A172 (cell line): ENCODE data around the gene CEP104. TPM values are rescaled to one million over a fixed set of nuclear protein-coding genes. Genes with fewer than 3 reads are reported as not detected.

Experiments used
- DNase-seq: peaks from one replicate; pipeline ENCODE4 v3.0.0-alpha.2; 2015; ENCODE audit warnings: low spot score
- total RNA-seq: library from RNA; depleted of rRNA; stranded (reverse); fragments of >200 nt; shearing (Covaris generic); gene quantifications from 2 replicates; pipeline ENCODE4 v1.2.3, GENCODE V29; 2014

The CEP104 gene
- total RNA-seq, 1 experiment from 2014 or later, result 20.7 TPM

DNA sequence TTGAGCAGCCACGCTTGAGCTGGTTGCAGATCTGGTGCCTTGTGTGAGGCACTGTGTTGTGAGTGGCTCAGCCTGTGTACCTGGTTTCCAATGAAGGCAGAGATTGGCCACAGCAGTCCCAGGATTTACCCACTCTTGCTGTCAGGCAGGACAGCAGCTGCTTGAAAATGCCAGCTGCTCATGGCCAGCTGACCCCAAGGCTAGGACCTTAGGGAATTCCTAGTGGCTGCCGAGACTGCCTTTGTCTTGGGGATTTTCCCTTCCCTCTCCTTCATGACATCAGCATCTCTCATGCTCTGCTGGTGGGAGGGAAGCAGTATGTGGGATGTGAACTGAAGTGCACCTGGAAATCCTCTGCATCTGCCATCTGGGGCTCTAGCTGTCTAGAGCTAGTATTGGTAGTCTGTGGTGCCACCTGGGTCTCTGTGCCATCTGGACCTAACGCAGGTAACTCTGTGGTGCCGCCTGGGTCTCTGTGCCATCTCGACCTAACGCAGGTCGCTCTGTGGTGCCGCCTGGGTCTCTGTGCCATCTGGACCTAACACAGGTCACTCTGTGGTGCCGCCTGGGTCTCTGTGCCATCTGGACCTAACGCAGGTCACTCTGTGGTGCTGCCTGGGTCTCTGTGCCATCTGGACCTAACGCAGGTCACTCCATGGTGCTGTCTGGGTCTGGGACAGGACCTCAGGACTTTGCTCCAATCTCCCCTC lies 56.9 kb downstream of the CEP104 start:
- DNase-seq, result no peak

GRCh38 chr1:3796215-3797061 lies 60.6 kb downstream of the CEP104 start, which contains the start of gene LRRC47:
LRRC47 (minus strand) TSS chr1:3796498; CDS start chr1:3796476, 22 bp downstream.
- DNase-seq, result peak; percentile 76

- no peak for DNase-seq
Measured at GRCh38 chr1:3795453-3796214, 61.4 kb downstream of the CEP104 start.

DNA sequence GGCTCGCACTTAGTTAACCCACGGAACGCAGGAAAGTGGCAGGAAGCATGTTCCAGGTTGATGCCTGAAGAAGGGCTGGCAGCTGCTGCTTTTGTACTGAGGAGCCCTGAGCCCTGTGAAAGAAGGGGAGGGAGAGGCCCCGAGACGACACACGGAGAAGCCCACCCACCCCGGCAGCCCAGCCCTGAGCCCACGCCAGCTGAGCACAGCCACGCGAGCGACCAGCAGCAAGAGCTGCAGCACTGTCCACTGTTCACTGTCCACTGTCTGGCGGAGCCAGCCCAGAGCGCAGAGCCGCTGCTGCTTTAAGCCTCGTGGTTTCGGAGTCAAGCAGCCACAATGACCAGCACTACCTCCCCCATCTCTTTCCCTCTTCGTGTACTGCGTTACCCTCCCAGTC lies 66.1 kb downstream of the CEP104 start:
- DNase-seq, result no peak

DNA sequence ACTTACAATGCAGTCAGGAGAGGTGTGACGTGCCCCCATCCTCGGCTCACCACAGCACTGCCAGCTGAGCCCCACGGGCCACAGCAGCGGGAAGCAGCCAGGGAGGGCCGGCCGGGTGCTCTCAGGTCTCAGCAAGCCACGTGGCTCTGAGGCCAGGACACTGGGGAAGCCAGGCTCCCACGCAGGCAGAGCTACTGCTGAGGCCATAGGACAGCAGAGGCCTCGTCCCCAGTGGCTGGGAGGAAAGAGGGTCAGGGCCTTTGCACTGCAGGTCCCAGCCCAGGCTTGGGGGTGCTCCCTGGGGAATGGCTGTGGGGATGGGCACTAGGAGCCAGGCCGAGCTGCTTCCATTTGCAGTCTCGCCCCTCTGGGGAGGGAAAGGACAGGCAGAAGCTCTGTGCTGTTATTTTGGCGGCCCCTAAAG lies 66.5 kb downstream of the CEP104 start:
- no peak for DNase-seq

- no peak for DNase-seq
Measured at GRCh38 chr1:3789421-3790300, 67.3 kb downstream of the CEP104 start.

GRCh38 chr1:3788756-3789420 lies 68.1 kb downstream of the CEP104 start:
- no peak for DNase-seq

DNA sequence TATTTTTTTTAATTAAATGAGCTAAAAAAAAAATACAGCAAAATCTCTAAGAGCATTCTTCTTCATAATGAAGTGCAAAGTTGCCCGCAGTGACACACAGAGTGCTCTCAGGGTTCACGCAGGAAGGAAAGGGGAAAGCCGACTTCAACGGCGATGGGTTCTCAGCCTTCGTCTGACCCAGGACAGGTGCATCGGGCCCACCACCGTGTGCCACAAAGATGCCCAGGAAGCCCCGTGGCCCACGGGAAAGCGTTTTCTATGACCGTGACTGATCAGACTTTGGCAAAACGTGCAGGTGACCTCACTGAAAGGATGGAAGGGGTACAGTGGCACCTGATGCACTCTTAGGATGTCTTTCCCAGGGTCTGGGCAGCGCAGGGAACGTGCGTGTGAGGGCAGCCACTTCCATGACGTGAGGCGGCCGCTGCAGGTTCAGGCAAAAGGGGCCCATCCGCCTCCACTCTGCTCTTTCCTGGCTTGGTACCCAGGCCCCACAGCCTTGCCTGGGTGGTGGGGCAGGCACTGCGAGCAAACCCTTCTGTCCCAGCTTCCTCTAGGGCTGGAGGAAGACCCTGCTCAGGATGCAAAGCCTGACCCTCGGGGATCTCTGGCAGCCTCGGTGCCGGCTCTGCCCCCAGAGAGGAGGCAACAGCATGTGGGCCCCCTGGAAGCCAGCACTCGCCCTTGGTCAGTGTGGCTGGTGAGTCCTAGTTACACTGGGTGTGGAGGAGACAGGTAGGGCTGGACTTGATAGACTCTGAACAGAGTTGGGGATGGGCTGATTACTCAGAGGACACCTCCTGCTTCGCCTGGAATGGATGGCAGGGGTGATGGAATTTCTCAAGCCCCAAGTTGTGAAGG lies 69.0 kb downstream of the CEP104 start:
- DNase-seq, result no peak

DNA sequence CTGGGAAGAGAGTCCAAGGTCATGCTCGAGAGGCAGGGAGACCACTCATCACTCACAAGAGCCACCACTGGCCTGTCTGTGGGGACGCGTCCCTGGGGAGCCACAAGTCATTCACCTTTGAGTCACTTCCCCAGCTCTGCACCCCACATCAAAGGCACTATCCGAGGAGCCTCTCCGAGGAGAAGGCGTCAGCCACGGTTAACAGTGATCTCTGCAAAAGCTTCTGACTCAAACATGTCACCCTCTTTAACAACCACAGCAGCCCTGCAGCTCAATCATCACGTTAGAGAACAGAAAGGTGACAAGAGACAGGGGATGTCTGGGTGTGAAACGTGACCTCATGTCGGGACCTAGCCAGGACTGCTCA lies 69.7 kb downstream of the CEP104 start:
- no peak for DNase-seq

DNA sequence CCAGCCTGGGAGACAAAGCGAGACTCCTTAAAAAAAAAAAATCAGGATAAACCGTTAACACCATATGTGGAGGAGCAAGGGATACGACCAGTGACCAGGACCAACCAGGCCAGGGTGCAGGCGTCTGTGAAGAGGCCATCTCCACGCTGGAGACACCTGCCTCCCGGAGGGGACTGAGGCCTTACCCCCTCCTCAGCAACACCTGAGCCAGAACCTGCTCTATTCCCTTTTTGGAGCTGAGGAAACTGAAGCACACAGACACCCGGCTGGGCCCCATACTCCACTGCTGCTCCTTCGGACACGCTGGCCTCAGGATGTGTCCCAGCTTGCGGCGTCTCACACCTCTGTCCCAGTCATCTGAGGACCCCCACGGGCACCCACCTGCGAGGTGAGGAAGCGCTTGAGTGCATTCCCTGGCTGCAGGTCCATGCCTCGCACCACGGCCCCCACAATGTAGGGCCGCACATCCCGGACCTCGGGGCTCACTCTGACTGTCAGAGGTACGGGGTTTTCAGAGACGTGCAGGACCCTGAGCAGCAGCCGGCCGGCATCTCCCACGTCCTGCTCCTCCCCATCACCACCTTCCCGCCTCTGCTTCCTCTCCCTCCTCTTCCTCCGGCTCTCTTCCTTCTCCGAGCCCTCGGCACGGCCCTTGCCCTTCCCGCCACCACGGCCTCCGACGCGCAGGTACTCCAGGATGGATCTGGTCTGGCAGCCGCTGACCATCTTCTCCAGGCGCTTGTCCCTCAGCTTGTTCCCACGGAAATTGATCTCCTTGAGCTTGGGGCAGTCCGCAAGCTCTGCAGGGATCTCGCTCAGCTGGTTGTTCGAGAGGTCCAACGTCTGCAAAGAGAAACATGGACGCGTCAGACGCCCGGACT lies 70.3 kb downstream of the CEP104 start:
- DNase-seq, result no peak

DNA sequence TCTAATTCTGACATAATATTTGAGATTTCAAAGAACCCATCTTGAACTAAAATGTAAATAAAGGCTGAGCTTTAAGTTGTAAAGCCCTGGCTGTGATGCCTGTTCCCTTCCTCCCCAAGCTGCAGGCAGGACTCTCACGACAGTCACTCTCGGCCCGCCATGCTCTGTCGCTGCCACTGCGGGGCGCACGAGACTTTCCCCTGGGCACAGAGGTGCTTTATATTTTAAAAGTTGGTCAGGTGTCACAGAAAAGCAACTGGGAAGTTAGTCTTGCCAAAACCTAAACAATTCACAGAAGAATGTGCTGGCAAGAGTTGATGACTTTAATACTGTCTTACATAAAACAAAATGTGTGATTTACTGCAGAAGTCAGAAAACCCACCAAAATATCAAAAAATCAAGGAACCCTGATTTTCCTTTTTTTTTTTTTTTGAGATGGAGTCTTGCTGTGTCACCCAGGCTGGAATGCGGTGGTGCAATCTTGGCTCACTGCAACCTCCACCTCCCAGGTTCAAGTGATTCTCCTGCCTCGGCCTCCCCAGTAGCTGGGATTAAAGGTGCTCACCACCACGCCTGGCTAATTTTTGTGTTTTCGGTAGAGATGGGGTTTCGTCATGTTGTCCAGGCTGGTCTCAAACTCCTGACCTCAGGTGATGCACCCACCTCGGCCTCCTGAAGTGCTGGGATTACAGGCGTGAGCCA lies 71.4 kb downstream of the CEP104 start:
- no peak for DNase-seq

GRCh38 chr1:3785045-3785444 lies 72.0 kb downstream of the CEP104 start:
- no peak for DNase-seq

DNA sequence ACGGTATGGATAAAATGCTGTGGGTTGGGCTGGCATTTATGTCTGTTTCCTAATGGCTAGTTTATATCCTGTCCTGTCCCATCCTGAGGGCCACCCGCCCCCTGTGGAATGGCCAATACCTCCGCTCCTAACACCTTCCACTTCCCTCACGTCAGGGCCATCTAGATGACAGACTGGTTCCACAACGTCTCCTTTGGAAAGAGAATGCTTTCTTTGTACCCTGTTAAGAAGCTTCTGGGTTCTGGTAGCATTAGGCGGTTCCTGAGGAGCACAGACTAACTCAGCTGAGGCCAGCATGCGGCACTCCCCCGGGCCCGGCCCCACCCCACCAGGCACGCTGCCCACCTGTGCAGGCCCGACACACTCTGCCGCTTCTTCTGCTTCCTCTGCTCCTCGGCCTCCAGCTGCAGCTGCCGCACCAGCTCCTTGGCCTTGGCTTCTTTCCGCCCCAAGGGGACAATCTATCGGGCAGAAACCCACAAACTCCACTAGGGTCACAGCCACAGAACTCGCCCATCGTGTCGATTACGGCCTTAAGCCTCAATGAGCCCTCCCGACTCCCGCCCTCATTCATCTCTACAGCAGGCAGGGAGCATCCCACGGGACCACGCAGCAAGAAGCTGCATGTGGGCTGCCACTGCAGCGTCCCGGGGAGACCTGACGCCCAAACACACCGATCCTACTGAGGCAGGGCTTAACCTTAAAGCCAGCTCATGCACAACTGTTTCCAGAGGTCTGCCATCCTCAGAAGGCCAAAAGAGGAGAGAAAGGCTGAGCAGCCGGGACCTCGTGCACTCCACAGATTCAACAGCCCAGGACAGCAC lies 73.1 kb downstream of the CEP104 start:
- DNase-seq, result no peak

- no peak for DNase-seq
Measured at GRCh38 chr1:3780901-3781300, 76.1 kb downstream of the CEP104 start.

DNA sequence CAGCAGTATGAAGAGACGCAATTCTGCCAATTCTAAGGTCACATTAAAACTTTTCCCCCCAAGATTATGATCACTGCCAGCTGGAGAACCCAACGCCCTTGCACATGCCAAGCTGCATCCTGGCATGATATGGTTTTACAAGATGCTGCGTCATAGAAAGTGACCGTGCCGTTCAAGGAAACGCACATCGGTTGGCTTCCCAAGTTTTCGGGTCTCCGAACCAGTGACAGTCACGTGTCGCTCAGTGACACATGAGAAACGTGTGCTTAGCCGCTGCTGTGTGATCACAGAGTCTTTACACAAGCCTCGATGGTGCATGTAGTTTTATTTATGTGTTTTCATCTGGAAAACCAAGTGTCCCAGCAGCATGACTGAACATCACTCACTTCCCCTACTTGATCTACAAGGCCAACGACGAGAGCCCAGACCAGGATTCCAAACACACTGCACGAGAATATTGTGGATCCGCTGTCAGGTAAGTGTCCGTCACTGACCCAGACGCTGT lies 77.0 kb downstream of the CEP104 start:
- DNase-seq, result no peak

- DNase-seq, result no peak
Measured at GRCh38 chr1:3779265-3779911, 77.6 kb downstream of the CEP104 start.
